Uterus (tissue), 2 donors: Measurements from ENCODE around the gene WDFY1.

Experiments used
- CTCF ChIP-seq, 4 experiments: fragments of 200-600 bp in 2 of 4; fragments of 450-650 bp in 2 of 4; sonication (generic) in 2 of 4; IDR thresholded peaks; one replicate each; pipeline ENCODE4 v1.5.1; 2016 to 2019; ENCODE audit warnings: antibody characterized with exemption in 4 of 4, mild to moderate bottlenecking in 2 of 4, moderate library complexity in 1 of 4
- POLR2A ChIP-seq, 2 donors: fragments of 450-650 bp; IDR thresholded peaks; one replicate each; pipeline ENCODE4 v1.6.1; 2016; ENCODE audit warnings: antibody characterized with exemption in 2 of 2, mild to moderate bottlenecking in 1 of 2, moderate library complexity in 1 of 2

DNA sequence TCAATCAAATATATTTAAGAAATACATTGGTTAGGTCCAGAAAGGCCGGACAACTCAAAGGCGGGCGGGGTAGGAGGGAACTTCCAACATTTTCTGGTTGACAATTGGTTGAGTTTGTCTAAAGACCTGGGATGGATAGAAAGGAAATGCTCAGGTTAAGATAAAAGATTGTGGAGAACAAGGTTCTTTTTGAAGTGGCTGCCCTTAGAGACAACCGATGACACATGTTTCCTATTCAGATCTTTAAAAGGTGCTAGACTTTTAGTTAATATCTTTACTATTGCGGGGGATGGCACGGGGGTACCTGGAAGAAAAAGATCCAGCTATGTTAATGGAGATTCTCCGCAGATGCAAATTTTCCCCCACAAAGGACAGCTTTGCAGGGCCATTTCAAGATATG lies 97.7 kb downstream of the WDFY1 start:
- no peak for TF ChIP-seq CTCF (IDR thresholded peaks at IDR 0.05)
- TF ChIP-seq POLR2A (IDR thresholded peaks at IDR 0.05), result no peak
